ENCODE results near the gene MIEF2.

DNA sequence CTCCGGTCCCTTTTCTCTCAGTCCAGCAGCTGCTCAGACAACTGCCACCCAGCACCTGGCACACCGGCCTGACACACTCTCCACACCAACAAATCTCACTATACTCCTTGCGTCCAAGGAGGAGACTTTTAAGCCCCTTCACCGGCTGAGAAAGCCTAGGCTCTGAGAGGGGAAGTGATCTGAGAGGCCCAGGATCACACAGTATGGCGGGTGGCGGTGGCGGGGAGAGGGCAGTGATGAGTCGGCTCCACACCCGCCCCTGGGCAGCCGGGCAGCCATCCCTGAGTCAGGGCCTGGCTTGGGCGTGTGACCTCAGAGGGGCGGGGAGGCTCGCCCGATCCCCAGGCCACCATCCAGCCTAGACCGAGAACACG lies 2.5 kb upstream of the MIEF2 start:
- TF ChIP-seq, protein P1, sequence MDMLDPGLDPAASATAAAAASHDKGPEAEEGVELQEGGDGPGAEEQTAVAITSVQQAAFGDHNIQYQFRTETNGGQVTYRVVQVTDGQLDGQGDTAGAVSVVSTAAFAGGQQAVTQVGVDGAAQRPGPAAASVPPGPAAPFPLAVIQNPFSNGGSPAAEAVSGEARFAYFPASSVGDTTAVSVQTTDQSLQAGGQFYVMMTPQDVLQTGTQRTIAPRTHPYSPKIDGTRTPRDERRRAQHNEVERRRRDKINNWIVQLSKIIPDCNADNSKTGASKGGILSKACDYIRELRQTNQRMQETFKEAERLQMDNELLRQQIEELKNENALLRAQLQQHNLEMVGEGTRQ (IDR thresholded peaks at IDR 0.05; ENCODE audit: borderline replicate concordance, low read depth, low read length), result no peak
- TF ChIP-seq MEF2A (IDR thresholded peaks at IDR 0.05; ENCODE audit: borderline replicate concordance, low read depth) (no peak), TAF1 (IDR thresholded peaks at IDR 0.05; ENCODE audit: borderline replicate concordance, low read depth, low read length) (0 out of 2 replicates have a peak, but pooled peaks have one; percentile 40)

Measured in SK-N-SH (cell line).